ENCODE results near the gene ATP8B4.

DNA sequence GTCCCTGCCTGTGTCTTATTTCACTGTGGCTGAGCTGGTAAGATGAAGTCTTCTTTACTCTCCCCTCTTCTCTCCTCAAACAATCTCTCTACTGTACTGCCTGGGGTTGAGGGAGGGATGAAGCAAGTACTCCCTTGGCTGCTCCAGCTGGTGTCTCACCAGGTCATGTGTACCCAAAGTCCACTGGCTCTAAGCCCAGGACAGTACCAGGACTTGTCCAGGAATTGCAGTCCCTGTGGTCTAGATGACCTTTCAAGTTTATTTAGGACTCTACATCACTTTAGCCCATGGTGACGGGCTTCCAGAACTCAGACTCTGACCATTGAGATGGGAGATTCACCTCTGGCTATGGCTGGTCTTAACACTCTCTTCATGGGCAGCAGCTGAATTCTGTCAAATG, 45.4 kb upstream of the ATP8B4 start:
- TF ChIP-seq, protein P1, sequence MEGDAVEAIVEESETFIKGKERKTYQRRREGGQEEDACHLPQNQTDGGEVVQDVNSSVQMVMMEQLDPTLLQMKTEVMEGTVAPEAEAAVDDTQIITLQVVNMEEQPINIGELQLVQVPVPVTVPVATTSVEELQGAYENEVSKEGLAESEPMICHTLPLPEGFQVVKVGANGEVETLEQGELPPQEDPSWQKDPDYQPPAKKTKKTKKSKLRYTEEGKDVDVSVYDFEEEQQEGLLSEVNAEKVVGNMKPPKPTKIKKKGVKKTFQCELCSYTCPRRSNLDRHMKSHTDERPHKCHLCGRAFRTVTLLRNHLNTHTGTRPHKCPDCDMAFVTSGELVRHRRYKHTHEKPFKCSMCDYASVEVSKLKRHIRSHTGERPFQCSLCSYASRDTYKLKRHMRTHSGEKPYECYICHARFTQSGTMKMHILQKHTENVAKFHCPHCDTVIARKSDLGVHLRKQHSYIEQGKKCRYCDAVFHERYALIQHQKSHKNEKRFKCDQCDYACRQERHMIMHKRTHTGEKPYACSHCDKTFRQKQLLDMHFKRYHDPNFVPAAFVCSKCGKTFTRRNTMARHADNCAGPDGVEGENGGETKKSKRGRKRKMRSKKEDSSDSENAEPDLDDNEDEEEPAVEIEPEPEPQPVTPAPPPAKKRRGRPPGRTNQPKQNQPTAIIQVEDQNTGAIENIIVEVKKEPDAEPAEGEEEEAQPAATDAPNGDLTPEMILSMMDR (IDR thresholded peaks at IDR 0.05), result no peak
- no peak for TF ChIP-seq POLR2A (IDR thresholded peaks at IDR 0.05)

Data from uterus (tissue), 2 donors.